ENCODE measurements around the gene ATP6AP1.
A peak's percentile ranks its signal among the peaks of the same experiment; 100 is the strongest.

Gene ATP6AP1

GRCh38 chrX:154450312-154450711 is 21.8 kb downstream of the ATP6AP1 start:
- no peak for DNase-seq (ENCODE audit: extremely low read depth, low read depth)
- H3K4me3 ChIP-seq (replicated peaks; ENCODE audit: low read depth, low read length), result no peak overlapping the region
- TF ChIP-seq CTCF (IDR thresholded peaks at IDR 0.05; ENCODE audit: low read depth, low read length, missing control alignments), result no peak

- TF ChIP-seq CTCF (IDR thresholded peaks at IDR 0.05; ENCODE audit: low read depth, low read length, missing control alignments), result no peak
- no peak for DNase-seq (ENCODE audit: extremely low read depth, low read depth)
- H3K4me3 ChIP-seq (replicated peaks; ENCODE audit: low read depth, low read length), result no peak overlapping the region
Measured at GRCh38 chrX:154452823-154453222, 24.3 kb downstream of the ATP6AP1 start.

GRCh38 chrX:154457491-154458115 is 29.1 kb downstream of the ATP6AP1 start:
- H3K4me3 ChIP-seq (replicated peaks; ENCODE audit: low read depth, low read length), result peak overlapping the region; percentile 36
- no peak for DNase-seq (ENCODE audit: extremely low read depth, low read depth)
- no peak for TF ChIP-seq CTCF (IDR thresholded peaks at IDR 0.05; ENCODE audit: low read depth, low read length, missing control alignments)

- DNase-seq (ENCODE audit: extremely low read depth, low read depth), result no peak
- no peak for TF ChIP-seq CTCF (IDR thresholded peaks at IDR 0.05; ENCODE audit: low read depth, low read length, missing control alignments)
- peak within 1 kb of the TSS; percentile 55 for H3K4me3 ChIP-seq (replicated peaks; ENCODE audit: low read depth, low read length)
Measured at GRCh38 chrX:154458116-154458953, 29.9 kb downstream of the ATP6AP1 start, which contains the start of gene PLXNA3. TSS of gene PLXNA3 (plus strand) at chrX:154458281. CDS start at chrX:154460184, 1,903 bp downstream.

GRCh38 chrX:154458954-154459778 is 30.7 kb downstream of the ATP6AP1 start:
- no peak for TF ChIP-seq CTCF (IDR thresholded peaks at IDR 0.05; ENCODE audit: low read depth, low read length, missing control alignments)
- no peak for DNase-seq (ENCODE audit: extremely low read depth, low read depth)
- peak overlapping the region; percentile 55 for H3K4me3 ChIP-seq (replicated peaks; ENCODE audit: low read depth, low read length)

- no peak for TF ChIP-seq CTCF (IDR thresholded peaks at IDR 0.05; ENCODE audit: low read depth, low read length, missing control alignments)
- DNase-seq (ENCODE audit: extremely low read depth, low read depth), result no peak
- peak overlapping the region; percentile 55 for H3K4me3 ChIP-seq (replicated peaks; ENCODE audit: low read depth, low read length)
Measured at GRCh38 chrX:154459832-154460231, 31.4 kb downstream of the ATP6AP1 start.

Measured in HFF-Myc (cell line).